ENCODE measurements around the gene EME2.
"Not testable (repeated sequence)": the region's sequence is repeated elsewhere in the genome, so short reads cannot be mapped to it uniquely, and the experiment has no call there.

The EME2 gene

GRCh38 chr16:1772362-1772907 is at the start of gene EME2:
Gene EME2 (plus strand): TSS chr16:1772810. CDS start chr16:1773228, 418 bp downstream.
- peak; percentile 33 for DNase-seq

GRCh38 chr16:1723450-1724147 is 49.0 kb upstream of the EME2 start:
- peak; percentile 58 for DNase-seq

GRCh38 chr16:1724491-1724890 is 48.1 kb upstream of the EME2 start:
- no peak for DNase-seq

GRCh38 chr16:1726661-1727502 is 45.7 kb upstream of the EME2 start:
- DNase-seq, result no peak

- no peak for DNase-seq
These were observed 44.7 kb upstream of the EME2 start for GRCh38 chr16:1727651-1728624.

GRCh38 chr16:1729026-1729425 is 43.6 kb upstream of the EME2 start:
- no peak for DNase-seq

- DNase-seq, result no peak
These were observed 43.2 kb upstream of the EME2 start for GRCh38 chr16:1729445-1729844.

- DNase-seq, result no peak
These were observed 41.5 kb upstream of the EME2 start for GRCh38 chr16:1731073-1731472.

- no peak for DNase-seq
These were observed 41.0 kb upstream of the EME2 start for GRCh38 chr16:1731603-1732002.

- no peak for DNase-seq
These were observed 40.5 kb upstream of the EME2 start for GRCh38 chr16:1732071-1732470.

GRCh38 chr16:1732551-1732987 is 40.0 kb upstream of the EME2 start:
- not testable (repeated sequence) for DNase-seq

GRCh38 chr16:1734123-1734522 is 38.5 kb upstream of the EME2 start:
- DNase-seq, result no peak

GRCh38 chr16:1734816-1735215 is 37.8 kb upstream of the EME2 start:
- no peak for DNase-seq

GRCh38 chr16:1740234-1740633 is 32.4 kb upstream of the EME2 start:
- no peak for DNase-seq

- DNase-seq, result no peak
These were observed 31.7 kb upstream of the EME2 start for GRCh38 chr16:1740781-1741490.

GRCh38 chr16:1741553-1742165 is 31.0 kb upstream of the EME2 start:
- no peak for DNase-seq

- no peak for DNase-seq
These were observed 29.0 kb upstream of the EME2 start for GRCh38 chr16:1743376-1744337.

GRCh38 chr16:1744338-1744840 is 28.2 kb upstream of the EME2 start:
- DNase-seq, result no peak

GRCh38 chr16:1745181-1745899 is 27.3 kb upstream of the EME2 start:
- no peak for DNase-seq

All from CD4-positive, alpha-beta T cell treated with Interleukin-17A for 1 hour (primary cell).